Thyroid gland (tissue), 4 donors: ENCODE measurements around the gene RP2. TPM values are rescaled to one million over a fixed set of nuclear protein-coding genes. Genes with fewer than 3 reads are reported as not detected.

ENCODE experiments used
- DNase-seq, 2 donors: peaks; one replicate each; pipeline ENCODE4 v3.0.0-alpha.2; 2019
- H3K27ac ChIP-seq, 3 donors: fragments of 200-600 bp; sonication (generic); 1 replicate in 2 of 3; 2 replicates in 1 of 3; pipeline ENCODE4 v1.5.1; 2016 to 2019; ENCODE audit warnings: mild to moderate bottlenecking in 1 of 3, moderate library complexity in 1 of 3
- H3K27me3 ChIP-seq: fragments of 200-600 bp; sonication (generic); one replicate; pipeline ENCODE4 v1.5.1; 2019
- H3K36me3 ChIP-seq, 2 donors: fragments of 200-600 bp; sonication (generic); one replicate each; pipeline ENCODE4 v1.5.1; 2016 to 2019
- H3K4me1 ChIP-seq, 2 donors: fragments of 200-600 bp; sonication (generic); one replicate each; pipeline ENCODE4 v1.5.1; 2017 to 2019
- H3K4me3 ChIP-seq, 3 donors: fragments of 200-600 bp; sonication (generic); replicated peaks in 1 of 3; 1 replicate in 2 of 3; 2 replicates in 1 of 3; pipeline ENCODE4 v1.5.1; 2016; ENCODE audit warnings: mild to moderate bottlenecking in 1 of 3
- H3K9me3 ChIP-seq: fragments of 200-600 bp; sonication (generic); one replicate; pipeline ENCODE4 v1.5.1; 2017
- POLR2A ChIP-seq, 2 donors: fragments of 450-650 bp; IDR thresholded peaks; one replicate each; pipeline ENCODE4 v1.6.1; 2017; ENCODE audit warnings: antibody characterized with exemption in 2 of 2, mild to moderate bottlenecking in 2 of 2, moderate library complexity in 1 of 2
- WGBS, 2 donors: methylation state at CpG; one replicate each; pipeline ENCODE4 v1.1.5; 2017; 5-methylcytosine and 5-hydroxymethylcytosine counted together
- intact Hi-C: fragments of 100-400 bp; cut with DNase I; formaldehyde crosslinking; loops from one replicate; pipeline ENCODE4 v1.15.1; 2023
- total RNA-seq, 4 donors: library from RNA; depleted of rRNA; stranded (reverse); fragments of >200 nt; gene quantifications; one replicate each; pipeline ENCODE4 v1.2.3, GENCODE V29; 2016
- TF ChIP-seq, protein P1 (sequence below), 6 experiments: fragments of 200-600 bp in 3 of 6; fragments of 450-650 bp in 3 of 6; sonication (generic) in 3 of 6; IDR thresholded peaks; one replicate each; pipeline ENCODE4 v1.5.1; 2016 to 2019; ENCODE audit warnings: antibody characterized with exemption in 6 of 6, mild to moderate bottlenecking in 2 of 6, inconsistent platforms in 1 of 6, moderate library complexity in 1 of 6

The RP2 gene
- total RNA-seq, 4 donors from 2014 or later, result 7.5 to 12.9 (median 10.1) TPM

DNA sequence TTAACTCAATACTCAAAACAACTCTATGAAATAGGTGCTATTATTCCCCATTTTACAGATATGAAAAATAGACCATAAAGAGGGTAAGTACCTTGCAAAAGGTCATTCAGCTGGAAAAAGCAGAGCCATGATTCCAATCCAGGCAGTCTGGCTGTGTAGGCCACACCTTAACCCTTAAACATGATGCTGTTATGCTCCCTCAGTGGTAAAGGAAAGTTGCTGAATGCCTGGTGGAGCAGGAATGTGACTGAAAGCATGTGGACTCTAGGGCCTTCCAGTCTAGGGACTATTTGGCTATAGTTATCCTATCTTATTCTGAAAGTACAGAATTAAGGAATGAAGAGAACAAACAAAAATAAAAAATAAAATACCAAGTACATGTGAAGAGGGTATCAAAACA is 19.6 kb downstream of the RP2 start:
- DNase-seq, result no peak
- intact Hi-C loops, result no loop called here
- Histone ChIP-seq H3K9me3 (no peaks in the 10 kb centered on the region), H3K27me3 (no peaks in the 10 kb centered on the region), H3K4me3 (no peak overlapping the region), H3K4me1 (no peaks in the 10 kb centered on the region), H3K27ac (no peak overlapping the region), H3K36me3 (no peaks in the 10 kb centered on the region)
- TF ChIP-seq, protein P1, sequence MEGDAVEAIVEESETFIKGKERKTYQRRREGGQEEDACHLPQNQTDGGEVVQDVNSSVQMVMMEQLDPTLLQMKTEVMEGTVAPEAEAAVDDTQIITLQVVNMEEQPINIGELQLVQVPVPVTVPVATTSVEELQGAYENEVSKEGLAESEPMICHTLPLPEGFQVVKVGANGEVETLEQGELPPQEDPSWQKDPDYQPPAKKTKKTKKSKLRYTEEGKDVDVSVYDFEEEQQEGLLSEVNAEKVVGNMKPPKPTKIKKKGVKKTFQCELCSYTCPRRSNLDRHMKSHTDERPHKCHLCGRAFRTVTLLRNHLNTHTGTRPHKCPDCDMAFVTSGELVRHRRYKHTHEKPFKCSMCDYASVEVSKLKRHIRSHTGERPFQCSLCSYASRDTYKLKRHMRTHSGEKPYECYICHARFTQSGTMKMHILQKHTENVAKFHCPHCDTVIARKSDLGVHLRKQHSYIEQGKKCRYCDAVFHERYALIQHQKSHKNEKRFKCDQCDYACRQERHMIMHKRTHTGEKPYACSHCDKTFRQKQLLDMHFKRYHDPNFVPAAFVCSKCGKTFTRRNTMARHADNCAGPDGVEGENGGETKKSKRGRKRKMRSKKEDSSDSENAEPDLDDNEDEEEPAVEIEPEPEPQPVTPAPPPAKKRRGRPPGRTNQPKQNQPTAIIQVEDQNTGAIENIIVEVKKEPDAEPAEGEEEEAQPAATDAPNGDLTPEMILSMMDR (IDR thresholded peaks at IDR 0.05), result no peak
- TF ChIP-seq POLR2A (IDR thresholded peaks at IDR 0.05), result no peak

DNA sequence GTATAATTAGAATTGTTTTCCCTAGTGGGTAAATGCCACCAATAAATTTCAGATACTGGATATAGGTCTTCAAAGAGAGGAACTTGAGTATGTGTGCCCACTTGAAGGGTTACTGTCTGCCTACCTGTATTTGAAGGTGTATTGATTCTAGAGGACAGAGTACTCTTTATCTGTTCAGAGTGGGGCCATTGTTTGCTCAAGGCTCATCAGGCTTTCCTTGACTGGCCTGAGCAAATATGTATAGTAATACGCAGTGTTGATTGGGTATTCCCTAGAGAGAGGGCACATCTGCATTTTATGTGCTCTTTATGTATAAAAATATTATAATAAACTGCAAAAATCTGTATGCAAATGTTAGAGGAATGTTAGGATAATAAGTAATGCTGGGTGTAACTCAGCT is 23.7 kb downstream of the RP2 start:
- Histone ChIP-seq H3K9me3 (no peaks in the 10 kb centered on the region), H3K4me1 (no peaks in the 10 kb centered on the region), H3K36me3 (no peaks in the 10 kb centered on the region), H3K4me3 (no peak overlapping the region), H3K27me3 (no peaks in the 10 kb centered on the region), H3K27ac (no peak overlapping the region)
- DNase-seq, result no peak
- TF ChIP-seq, protein P1 (IDR thresholded peaks at IDR 0.05), result no peak
- no peak for TF ChIP-seq POLR2A (IDR thresholded peaks at IDR 0.05)
- intact Hi-C loops, result no loop called here
- WGBS, 2 donors, result 93 to 100% methylated on average over 1 of the region's 1 CpG

DNA sequence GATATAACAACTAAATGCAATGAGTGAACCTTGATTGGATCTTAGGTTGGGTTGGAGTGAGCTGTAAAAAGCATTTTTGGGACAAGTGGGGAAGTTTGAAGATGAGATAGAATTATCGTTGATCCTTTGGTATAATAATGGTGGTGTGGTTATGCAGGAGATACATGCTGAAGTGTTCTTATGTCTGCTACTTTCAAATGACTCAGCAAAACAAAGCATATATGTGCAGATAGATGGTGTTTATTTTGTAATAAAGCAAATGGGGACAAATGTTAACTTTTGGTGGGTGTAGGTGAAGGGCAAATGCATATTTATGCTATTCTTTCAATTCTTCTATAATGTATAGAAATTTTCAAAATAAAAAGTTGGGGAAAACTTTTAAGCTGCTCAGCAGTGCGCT is 26.2 kb downstream of the RP2 start:
- whole genome bisulfite sequencing, 2 donors, result 98% methylated on average over 2 of the region's 2 CpGs
- DNase-seq, result no peak
- intact Hi-C loops, result no loop called here
- H3K4me3 ChIP-seq, result no peak overlapping the region
- H3K36me3 ChIP-seq, result no peaks in the 10 kb centered on the region
- H3K4me1 ChIP-seq, result no peaks in the 10 kb centered on the region
- no peaks in the 10 kb centered on the region for H3K27me3 ChIP-seq
- TF ChIP-seq POLR2A (IDR thresholded peaks at IDR 0.05), result no peak
- TF ChIP-seq, protein P1 (IDR thresholded peaks at IDR 0.05), result no peak
- H3K9me3 ChIP-seq, result no peaks in the 10 kb centered on the region
- H3K27ac ChIP-seq, result no peak overlapping the region

DNA sequence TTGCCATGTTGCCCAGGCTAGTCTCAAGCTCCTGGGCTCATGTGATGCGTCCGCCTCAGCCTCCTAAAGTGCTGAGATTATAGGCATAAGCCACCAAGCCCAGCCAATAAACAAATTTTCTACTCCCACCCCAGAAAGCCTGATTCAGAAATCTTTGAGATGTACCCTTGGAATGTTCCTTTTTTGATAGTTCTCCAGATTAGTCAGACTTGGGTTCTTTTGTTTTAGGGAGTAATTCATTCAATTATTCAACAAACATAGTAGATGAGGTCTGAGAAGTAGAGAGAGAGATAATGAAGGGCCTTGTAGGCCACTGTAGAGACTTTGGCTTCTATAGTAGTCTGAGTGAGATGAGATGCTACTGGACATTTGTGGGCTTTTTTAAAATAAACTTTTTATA is 27.8 kb downstream of the RP2 start:
- Histone ChIP-seq H3K27ac (no peak overlapping the region), H3K36me3 (no peaks in the 10 kb centered on the region), H3K27me3 (no peaks in the 10 kb centered on the region), H3K9me3 (no peaks in the 10 kb centered on the region), H3K4me3 (no peak overlapping the region), H3K4me1 (no peaks in the 10 kb centered on the region)
- 100% methylated on average over 2 of the region's 2 CpGs for WGBS, 2 donors
- no peak for TF ChIP-seq POLR2A (IDR thresholded peaks at IDR 0.05)
- TF ChIP-seq, protein P1 (IDR thresholded peaks at IDR 0.05), result no peak
- intact Hi-C loops, result no loop called here
- DNase-seq, result no peak

DNA sequence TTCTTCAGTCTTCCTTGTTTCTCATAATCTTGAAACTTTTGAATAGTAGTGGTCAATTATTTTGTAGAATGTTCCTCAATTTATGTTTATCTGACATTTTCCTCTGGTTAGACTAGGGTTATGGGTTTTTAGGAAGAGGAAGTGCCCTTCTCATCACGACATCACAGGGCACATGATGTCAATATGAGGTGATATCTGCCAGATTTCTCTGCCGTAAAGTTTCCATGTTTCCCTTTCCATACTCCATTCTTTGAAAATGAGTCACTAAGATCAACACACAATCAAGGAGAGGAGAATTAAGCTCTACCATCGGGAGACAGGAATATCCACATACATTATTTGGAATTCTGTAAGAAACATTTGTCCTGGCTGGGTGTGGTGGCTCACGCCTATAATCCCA is 28.4 kb downstream of the RP2 start:
- H3K4me3 ChIP-seq, result no peak overlapping the region
- WGBS, 2 donors, result 62 to 89% methylated on average over 4 of the region's 4 CpGs
- no peak for DNase-seq
- TF ChIP-seq, protein P1 (IDR thresholded peaks at IDR 0.05), result no peak
- no peak for TF ChIP-seq POLR2A (IDR thresholded peaks at IDR 0.05)
- no peaks in the 10 kb centered on the region for H3K9me3 ChIP-seq
- H3K27me3 ChIP-seq, result no peaks in the 10 kb centered on the region
- H3K4me1 ChIP-seq, result no peaks in the 10 kb centered on the region
- H3K27ac ChIP-seq, result no peak overlapping the region
- intact Hi-C loops, result no loop called here
- H3K36me3 ChIP-seq, result no peaks in the 10 kb centered on the region
